Parathyroid adenoma (tissue), 2 donors: ENCODE measurements around the gene NAT14.

Experiments
- H2AFZ ChIP-seq: fragments of 300-600 bp; sonication (generic); one replicate; pipeline ENCODE4 v1.7.0; 2017; ENCODE audit warnings: antibody characterized with exemption, mild to moderate bottlenecking
- H3K27ac ChIP-seq: fragments of 300-600 bp; sonication (generic); one replicate; pipeline ENCODE4 v1.7.0; 2017
- H3K27me3 ChIP-seq: fragments of 300-600 bp; sonication (generic); one replicate; pipeline ENCODE4 v1.7.0; 2017; ENCODE audit warnings: low read length; ENCODE audit not compliant: control insufficient read depth, insufficient read depth
- H3K36me3 ChIP-seq: fragments of 300-600 bp; sonication (generic); one replicate; pipeline ENCODE4 v1.7.0; 2017; ENCODE audit warnings: low read length; ENCODE audit not compliant: control insufficient read depth, insufficient read depth
- H3K4me1 ChIP-seq: fragments of 300-600 bp; sonication (generic); one replicate; pipeline ENCODE4 v1.7.0; 2017; ENCODE audit warnings: control low read depth
- H3K4me2 ChIP-seq: fragments of 300-600 bp; sonication (generic); one replicate; pipeline ENCODE4 v1.7.0; 2017; ENCODE audit warnings: low read length
- H3K4me3 ChIP-seq: fragments of 300-600 bp; sonication (generic); one replicate; pipeline ENCODE4 v1.7.0; 2017; ENCODE audit warnings: low read depth, low read length
- H3K79me2 ChIP-seq: fragments of 300-600 bp; sonication (generic); one replicate; pipeline ENCODE4 v1.7.0; 2017; ENCODE audit warnings: control low read depth
- H3K9ac ChIP-seq: fragments of 300-600 bp; sonication (generic); one replicate; pipeline ENCODE4 v1.7.0; 2017; ENCODE audit warnings: mild to moderate bottlenecking
- H3K9me3 ChIP-seq: fragments of 300-600 bp; sonication (generic); one replicate; pipeline ENCODE4 v1.7.0; 2017; ENCODE audit warnings: low read length; ENCODE audit not compliant: control insufficient read depth
- TF ChIP-seq, protein P1 (sequence below): fragments of 300-600 bp; sonication (generic); IDR thresholded peaks from one replicate; pipeline ENCODE4 v1.7.0; 2017; ENCODE audit warnings: antibody characterized with exemption, mild to moderate bottlenecking
- donor health status: primary hyperparathyroidism.

The NAT14 gene

DNA sequence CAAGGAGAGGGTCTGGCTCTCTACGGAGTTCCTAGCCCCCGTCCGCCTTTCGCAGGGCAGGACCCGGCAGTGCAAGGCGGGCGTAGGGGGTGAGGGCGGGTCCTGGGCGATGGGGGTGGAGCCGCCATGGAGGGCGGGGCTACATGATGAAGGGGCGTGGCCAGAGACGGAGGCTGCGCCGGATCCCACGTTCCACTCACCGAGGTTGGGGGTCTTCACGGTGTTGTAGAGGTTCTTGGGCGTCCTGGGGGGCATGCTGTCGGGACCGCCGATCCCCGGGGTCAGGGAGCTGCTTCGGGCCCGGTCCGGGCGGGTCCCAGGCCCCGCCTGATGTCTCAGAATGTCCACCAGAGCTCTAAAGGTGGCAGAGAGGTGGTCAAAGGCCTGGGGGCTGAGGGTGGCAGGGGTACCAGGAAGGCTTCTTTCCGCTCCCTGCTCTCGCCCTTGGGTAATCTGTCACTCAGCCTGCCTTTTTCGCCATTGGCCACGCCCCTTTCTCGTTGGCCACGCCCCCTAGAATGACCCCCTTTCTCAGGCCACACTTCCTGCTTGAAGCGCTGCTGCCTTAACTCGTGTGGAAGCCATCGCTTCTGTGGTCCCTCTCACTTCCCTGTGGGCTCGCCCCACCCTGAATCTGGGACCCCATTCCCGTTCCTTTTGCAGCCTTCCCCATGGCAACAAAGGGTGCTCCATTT, 44.4 kb upstream of the NAT14 start:
- H3K27me3 ChIP-seq: peaks cover 4% of the 10 kb centered on the region
- H3K27ac ChIP-seq: no peak overlapping the region
- no peak overlapping the region for H2AFZ ChIP-seq
- no peak overlapping the region for H3K4me3 ChIP-seq
- H3K9me3 ChIP-seq: no peaks in the 10 kb centered on the region
- no peak overlapping the region for H3K4me2 ChIP-seq
- no peaks in the 10 kb centered on the region for H3K79me2 ChIP-seq
- no peaks in the 10 kb centered on the region for H3K36me3 ChIP-seq
- H3K9ac ChIP-seq: no peak overlapping the region
- TF ChIP-seq, protein P1, sequence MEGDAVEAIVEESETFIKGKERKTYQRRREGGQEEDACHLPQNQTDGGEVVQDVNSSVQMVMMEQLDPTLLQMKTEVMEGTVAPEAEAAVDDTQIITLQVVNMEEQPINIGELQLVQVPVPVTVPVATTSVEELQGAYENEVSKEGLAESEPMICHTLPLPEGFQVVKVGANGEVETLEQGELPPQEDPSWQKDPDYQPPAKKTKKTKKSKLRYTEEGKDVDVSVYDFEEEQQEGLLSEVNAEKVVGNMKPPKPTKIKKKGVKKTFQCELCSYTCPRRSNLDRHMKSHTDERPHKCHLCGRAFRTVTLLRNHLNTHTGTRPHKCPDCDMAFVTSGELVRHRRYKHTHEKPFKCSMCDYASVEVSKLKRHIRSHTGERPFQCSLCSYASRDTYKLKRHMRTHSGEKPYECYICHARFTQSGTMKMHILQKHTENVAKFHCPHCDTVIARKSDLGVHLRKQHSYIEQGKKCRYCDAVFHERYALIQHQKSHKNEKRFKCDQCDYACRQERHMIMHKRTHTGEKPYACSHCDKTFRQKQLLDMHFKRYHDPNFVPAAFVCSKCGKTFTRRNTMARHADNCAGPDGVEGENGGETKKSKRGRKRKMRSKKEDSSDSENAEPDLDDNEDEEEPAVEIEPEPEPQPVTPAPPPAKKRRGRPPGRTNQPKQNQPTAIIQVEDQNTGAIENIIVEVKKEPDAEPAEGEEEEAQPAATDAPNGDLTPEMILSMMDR: no peak
- H3K4me1 ChIP-seq: no peaks in the 10 kb centered on the region

DNA sequence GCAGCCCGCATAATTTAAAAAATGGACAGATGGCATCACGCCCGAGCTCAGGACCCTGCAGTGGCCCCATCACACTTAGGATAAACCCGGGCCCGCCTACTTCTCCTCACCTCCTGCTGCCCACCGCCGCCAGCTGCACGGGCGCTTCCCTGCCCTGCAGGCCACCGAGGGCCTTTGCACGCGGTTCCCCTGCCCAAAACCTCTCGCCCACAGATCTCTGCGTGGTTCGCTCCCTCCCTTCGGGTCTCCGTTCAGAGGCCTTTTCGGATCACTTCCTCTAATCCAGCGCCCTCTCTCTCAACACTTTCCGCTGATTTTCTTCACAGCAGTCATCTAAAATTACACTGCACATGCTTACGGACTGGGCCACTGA, 43.7 kb upstream of the NAT14 start:
- H3K27ac ChIP-seq: no peak overlapping the region

DNA sequence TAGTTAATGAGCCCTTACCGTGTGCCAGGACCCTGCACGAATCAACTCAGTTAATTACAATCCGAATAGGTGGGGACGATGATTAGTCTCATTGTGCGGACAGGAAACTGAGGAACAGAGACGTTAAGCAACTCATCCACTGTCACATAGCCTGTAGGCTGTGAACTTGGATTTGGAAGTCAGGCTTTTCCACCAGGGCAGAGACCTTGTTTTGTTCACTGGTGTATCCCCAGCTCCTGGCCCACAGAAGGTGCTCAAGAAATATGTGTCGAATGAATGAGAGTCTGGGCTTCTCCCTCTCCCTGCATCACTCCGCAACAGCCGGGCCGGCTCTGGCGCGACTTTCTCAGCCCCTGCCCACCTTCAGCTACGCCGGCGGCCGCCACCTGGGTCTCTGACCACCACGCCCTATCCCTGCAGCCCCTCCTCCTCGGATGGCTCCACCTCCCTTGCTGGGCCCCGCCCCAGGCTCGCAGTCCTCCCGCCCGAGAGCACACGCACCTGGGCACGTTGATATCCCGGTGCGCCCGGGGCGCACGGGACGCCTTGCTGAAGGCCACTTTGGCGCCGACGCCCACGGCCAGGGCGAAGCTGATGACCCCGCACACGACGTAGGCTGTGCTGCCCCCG, 43.2 kb upstream of the NAT14 start:
- Histone ChIP-seq H3K9ac (no peak overlapping the region), H3K9me3 (no peaks in the 10 kb centered on the region), H3K4me3 (no peak overlapping the region), H3K27me3 (peaks cover 4% of the 10 kb centered on the region), H3K4me1 (no peaks in the 10 kb centered on the region), H3K4me2 (no peak overlapping the region), H3K36me3 (no peaks in the 10 kb centered on the region), H2AFZ (no peak overlapping the region), H3K27ac (no peak overlapping the region), H3K79me2 (no peaks in the 10 kb centered on the region)
- TF ChIP-seq, protein P1: no peak

More for the DNA sequence above, 43.7 kb upstream of the NAT14 start:
- H3K4me2 ChIP-seq: no peak overlapping the region
- H3K79me2 ChIP-seq: no peaks in the 10 kb centered on the region
- no peaks in the 10 kb centered on the region for H3K9me3 ChIP-seq
- TF ChIP-seq, protein P1: no peak
- H3K4me3 ChIP-seq: no peak overlapping the region
- H2AFZ ChIP-seq: no peak overlapping the region
- H3K36me3 ChIP-seq: no peaks in the 10 kb centered on the region
- H3K27me3 ChIP-seq: peaks cover 4% of the 10 kb centered on the region
- no peak overlapping the region for H3K9ac ChIP-seq
- no peaks in the 10 kb centered on the region for H3K4me1 ChIP-seq

DNA sequence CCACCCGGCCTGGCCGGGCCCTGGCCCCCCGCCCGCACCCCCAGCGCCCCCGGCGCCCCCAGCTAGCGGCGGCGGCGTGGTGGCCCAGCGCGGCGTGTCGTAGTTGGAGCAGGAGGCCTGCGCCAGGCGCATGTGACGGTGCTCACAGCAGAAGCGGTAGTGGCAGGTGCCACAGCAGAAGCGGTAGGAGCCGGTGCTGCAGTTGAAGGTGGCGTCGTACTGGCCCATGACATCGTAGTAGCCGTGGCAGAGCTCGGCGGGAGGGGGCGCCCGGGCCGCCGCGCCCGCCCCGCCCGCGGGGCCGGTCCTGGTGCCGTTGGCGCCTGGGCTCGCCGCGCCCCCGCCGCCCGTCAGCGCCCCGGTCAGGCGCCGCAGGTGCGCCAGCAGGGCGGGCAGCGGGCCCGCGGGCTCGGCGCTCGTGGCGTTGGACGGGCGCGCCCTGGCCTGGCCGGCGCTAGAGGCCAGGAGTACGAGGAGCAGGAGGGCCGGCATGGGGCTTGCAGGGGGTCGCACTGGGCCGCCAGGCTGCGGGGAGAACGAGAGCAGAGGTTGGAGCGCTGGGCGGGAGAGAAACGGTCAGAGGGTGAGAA, 42.5 kb upstream of the NAT14 start:
- no peaks in the 10 kb centered on the region for H3K79me2 ChIP-seq
- H3K27ac ChIP-seq: no peak overlapping the region
- no peak overlapping the region for H3K4me2 ChIP-seq
- H2AFZ ChIP-seq: no peak overlapping the region
- TF ChIP-seq, protein P1: no peak
- H3K4me3 ChIP-seq: no peak overlapping the region
- H3K9ac ChIP-seq: no peak overlapping the region
- no peaks in the 10 kb centered on the region for H3K9me3 ChIP-seq
- no peaks in the 10 kb centered on the region for H3K4me1 ChIP-seq
- H3K27me3 ChIP-seq: peaks cover 4% of the 10 kb centered on the region
- no peaks in the 10 kb centered on the region for H3K36me3 ChIP-seq
